NB4 (cell line): Measurements from ENCODE around the gene SFSWAP.

Source experiments
- POLR2A ChIP-seq: IDR thresholded peaks from 2 replicates; pipeline ENCODE4 v1.6.1; 2011; ENCODE audit warnings: mild to moderate bottlenecking; ENCODE audit not compliant: insufficient read length; ENCODE audit errors: extremely low read depth
- TF ChIP-seq, protein P1 (sequence below): IDR thresholded peaks from one replicate; pipeline ENCODE4 v1.5.1; 2012; ENCODE audit warnings: low read depth, low read length
- TF ChIP-seq, protein P2 (sequence below): IDR thresholded peaks from 2 replicates; pipeline ENCODE4 v1.6.1; 2011; ENCODE audit warnings: low read depth, low read length

DNA sequence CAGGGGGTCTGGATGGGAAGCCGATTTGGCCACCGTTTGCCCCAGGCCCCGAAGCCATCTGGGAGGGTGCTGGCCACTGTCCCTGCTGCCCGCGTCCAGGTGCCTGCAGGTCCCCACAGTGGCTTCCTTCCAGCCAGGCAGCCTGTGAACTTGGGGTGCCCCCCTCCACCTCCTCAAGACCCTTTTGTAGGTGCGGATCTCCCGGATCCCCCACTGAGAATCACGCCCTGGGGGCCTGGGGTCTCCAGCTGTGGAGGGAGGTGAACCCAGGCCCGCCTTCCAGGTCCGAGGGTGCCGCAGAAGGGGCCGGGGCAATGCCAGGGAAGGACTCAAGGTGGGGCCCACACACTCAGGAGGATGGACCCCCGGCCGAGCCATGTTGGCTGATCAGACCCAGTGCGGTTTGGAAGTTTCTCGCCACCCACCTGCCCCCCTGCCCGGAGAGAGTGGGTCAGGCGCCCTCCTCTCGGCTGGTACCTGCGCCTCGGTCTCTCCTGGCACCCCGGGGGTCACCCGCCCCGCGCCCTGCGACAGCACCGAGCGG is 119.0 kb downstream of the SFSWAP start:
- TF ChIP-seq, protein P1, sequence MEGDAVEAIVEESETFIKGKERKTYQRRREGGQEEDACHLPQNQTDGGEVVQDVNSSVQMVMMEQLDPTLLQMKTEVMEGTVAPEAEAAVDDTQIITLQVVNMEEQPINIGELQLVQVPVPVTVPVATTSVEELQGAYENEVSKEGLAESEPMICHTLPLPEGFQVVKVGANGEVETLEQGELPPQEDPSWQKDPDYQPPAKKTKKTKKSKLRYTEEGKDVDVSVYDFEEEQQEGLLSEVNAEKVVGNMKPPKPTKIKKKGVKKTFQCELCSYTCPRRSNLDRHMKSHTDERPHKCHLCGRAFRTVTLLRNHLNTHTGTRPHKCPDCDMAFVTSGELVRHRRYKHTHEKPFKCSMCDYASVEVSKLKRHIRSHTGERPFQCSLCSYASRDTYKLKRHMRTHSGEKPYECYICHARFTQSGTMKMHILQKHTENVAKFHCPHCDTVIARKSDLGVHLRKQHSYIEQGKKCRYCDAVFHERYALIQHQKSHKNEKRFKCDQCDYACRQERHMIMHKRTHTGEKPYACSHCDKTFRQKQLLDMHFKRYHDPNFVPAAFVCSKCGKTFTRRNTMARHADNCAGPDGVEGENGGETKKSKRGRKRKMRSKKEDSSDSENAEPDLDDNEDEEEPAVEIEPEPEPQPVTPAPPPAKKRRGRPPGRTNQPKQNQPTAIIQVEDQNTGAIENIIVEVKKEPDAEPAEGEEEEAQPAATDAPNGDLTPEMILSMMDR: no peak
- TF ChIP-seq POLR2A: no peak
- TF ChIP-seq, protein P2, sequence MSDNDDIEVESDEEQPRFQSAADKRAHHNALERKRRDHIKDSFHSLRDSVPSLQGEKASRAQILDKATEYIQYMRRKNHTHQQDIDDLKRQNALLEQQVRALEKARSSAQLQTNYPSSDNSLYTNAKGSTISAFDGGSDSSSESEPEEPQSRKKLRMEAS: no peak
